ENCODE measurements around the gene RNF31. TPM values are rescaled to one million over a fixed set of nuclear protein-coding genes. Genes with fewer than 3 reads are reported as not detected.
A peak's percentile ranks its signal among the peaks of the same experiment; 100 is the strongest.

The RNF31 gene
- total and polyA plus RNA-seq, 2 donors (not counting 1 experiment from before 2014, with no cell fraction given): 69.8 to 103 TPM

DNA sequence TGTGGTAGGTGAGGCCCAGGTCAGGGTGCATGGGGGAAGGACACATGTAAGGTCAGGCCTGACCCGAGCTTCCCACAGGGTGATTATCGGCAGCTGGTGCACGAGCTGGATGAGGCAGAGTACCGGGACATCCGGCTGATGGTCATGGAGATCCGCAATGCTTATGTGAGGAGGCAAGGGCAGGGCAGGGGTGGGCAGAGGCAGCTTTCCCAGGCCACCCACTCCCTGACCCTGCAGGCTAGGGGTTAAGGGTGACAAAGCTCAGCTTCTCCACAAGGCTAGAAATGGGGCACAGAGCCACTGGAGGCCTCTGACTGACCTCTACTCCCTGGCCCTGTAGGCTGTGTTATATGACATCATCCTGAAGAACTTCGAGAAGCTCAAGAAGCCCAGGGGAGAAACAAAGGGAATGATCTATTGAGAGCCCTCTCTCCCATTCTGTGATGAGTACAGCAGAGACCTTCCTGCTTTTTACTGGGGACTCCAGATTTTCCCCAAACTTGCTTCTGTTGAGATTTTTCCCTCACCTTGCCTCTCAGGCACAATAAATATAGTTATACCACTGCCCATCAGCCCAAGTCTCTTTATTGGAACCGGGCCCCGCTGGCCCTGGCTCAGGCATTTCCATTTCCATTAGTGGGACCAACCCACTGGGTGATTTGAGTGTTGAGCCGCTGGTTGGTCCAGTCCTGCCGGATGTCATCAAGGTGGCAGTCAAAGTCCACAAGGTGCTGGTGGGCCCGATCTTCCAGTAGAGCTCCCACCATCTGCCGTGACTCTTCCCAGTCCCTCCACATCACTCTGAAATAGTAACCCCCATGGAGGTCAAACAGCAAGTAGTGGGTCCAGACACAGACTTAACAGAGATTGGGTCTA is 8.7 kb upstream of the RNF31 start:
- intact Hi-C loops (cut with micrococcal nuclease): no loop called here
- TF ChIP-seq EZH2 (IDR thresholded peaks at IDR 0.05; ENCODE audit: borderline replicate concordance, insufficient read depth, low read depth, low read length, poor library complexity, severe bottlenecking): no peak
- TF ChIP-seq, protein P1, sequence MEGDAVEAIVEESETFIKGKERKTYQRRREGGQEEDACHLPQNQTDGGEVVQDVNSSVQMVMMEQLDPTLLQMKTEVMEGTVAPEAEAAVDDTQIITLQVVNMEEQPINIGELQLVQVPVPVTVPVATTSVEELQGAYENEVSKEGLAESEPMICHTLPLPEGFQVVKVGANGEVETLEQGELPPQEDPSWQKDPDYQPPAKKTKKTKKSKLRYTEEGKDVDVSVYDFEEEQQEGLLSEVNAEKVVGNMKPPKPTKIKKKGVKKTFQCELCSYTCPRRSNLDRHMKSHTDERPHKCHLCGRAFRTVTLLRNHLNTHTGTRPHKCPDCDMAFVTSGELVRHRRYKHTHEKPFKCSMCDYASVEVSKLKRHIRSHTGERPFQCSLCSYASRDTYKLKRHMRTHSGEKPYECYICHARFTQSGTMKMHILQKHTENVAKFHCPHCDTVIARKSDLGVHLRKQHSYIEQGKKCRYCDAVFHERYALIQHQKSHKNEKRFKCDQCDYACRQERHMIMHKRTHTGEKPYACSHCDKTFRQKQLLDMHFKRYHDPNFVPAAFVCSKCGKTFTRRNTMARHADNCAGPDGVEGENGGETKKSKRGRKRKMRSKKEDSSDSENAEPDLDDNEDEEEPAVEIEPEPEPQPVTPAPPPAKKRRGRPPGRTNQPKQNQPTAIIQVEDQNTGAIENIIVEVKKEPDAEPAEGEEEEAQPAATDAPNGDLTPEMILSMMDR (IDR thresholded peaks at IDR 0.05): no peak
- Histone ChIP-seq H3K4me2 (replicated peaks; ENCODE audit: low read depth, low read length, poor library complexity, severe bottlenecking) (no peak overlapping the region), H3K27me3 (replicated peaks in 1 of 4; ENCODE audit: control extremely low read depth in 1 of 4, control insufficient read depth in 3 of 4, insufficient read depth in 4 of 4, low read length in 3 of 4) (no peaks in the 10 kb centered on the region), H2AFZ (ENCODE audit: insufficient read depth, low read depth, low read length, poor library complexity, severe bottlenecking) (no peak overlapping the region), H3K27ac (ENCODE audit: low read length in 2 of 2) (no peak overlapping the region), H3K9ac (ENCODE audit: low read length) (no peak overlapping the region), H3K4me1 (ENCODE audit: control insufficient read depth in 2 of 2, insufficient read depth in 2 of 2, low read length in 2 of 2) (peaks cover 27 to 41% of the 10 kb centered on the region in 2 donors), H3K79me2 (ENCODE audit: control insufficient read depth, insufficient read depth, low read length) (peaks cover 62% of the 10 kb centered on the region), H3K4me3 (ENCODE audit: control extremely low read depth in 1 of 5, extremely low read depth in 1 of 5, insufficient read depth in 1 of 5, low read depth in 2 of 5, low read length in 4 of 5) (no peak overlapping the region), H3K9me3 (ENCODE audit: control extremely low read depth in 1 of 3, control insufficient read depth in 2 of 3, insufficient read depth in 1 of 3, low read length in 2 of 3) (no peaks in the 10 kb centered on the region), H3K36me3 (replicated peaks in 1 of 2; ENCODE audit: control extremely low read depth in 1 of 2, control insufficient read depth in 1 of 2, extremely low read depth in 1 of 2, insufficient read depth in 2 of 2, low read length in 1 of 2) (peaks cover 0 to 34% of the 10 kb centered on the region in 2 experiments), H4K20me1 (ENCODE audit: control insufficient read depth, insufficient read depth, low read length, poor library complexity, severe bottlenecking) (peaks cover 16% of the 10 kb centered on the region)
- ATAC-seq (ENCODE audit: low read depth): no peak
- 95% methylated on average over 11 of the region's 13 CpGs for WGBS (ENCODE audit: insufficient coverage)
- ChIA-PET CTCF (interaction anchor here (0.7 to 4.6 kb wide), 5 partner anchors 14 to 195 kb away, joined by 3 to 43 read pairs (median 9); partner anchors contain the start of genes DCAF11, IRF9 and NRL), POLR2A (interaction anchor here (0.6 to 1.0 kb wide), 3 partner anchors 8 to 55 kb away, joined by 3 to 4 read pairs (median 3); partner anchors contain the start of genes DCAF11, NRL and PSME2)
- H3K4me1 Mint-ChIP-seq: peaks cover 58% of the 10 kb centered on the region
- no peaks in the 10 kb centered on the region for H3K27me3 Mint-ChIP-seq
- peak overlapping the region; percentile 65 for H3K4me3 Mint-ChIP-seq
- H3K9me3 Mint-ChIP-seq (ENCODE audit: insufficient read depth): no peaks in the 10 kb centered on the region
- peak overlapping the region; percentile 47 for H3K27ac Mint-ChIP-seq
- DNase-seq: no peak
